A204.1 (cell line): ENCODE measurements around the gene PTK6.

Experiments used
- FAIRE-seq: peaks from 2 replicates; lab custom pipeline; 2012; peaks lifted over from hg19 to GRCh38; lab: Jason Lieb, UNC

PTK6 gene

GRCh38 chr20:63556873-63557478 is 19.8 kb upstream of the PTK6 start:
- no peak for FAIRE-seq

- no peak for FAIRE-seq
These were observed 18.6 kb upstream of the PTK6 start for GRCh38 chr20:63555661-63556381.

- FAIRE-seq: no peak
These were observed 17.4 kb upstream of the PTK6 start for GRCh38 chr20:63554361-63555278.

GRCh38 chr20:63553933-63554290 is 16.7 kb upstream of the PTK6 start, which contains the start of gene FNDC11:
Gene FNDC11, plus strand, starts transcription at chr20:63554159. Its CDS starts 1,505 bp downstream, at chr20:63555664.
- FAIRE-seq: no peak

- no peak for FAIRE-seq
These were observed 16.2 kb upstream of the PTK6 start for GRCh38 chr20:63553251-63553932.

- FAIRE-seq: no peak
These were observed 15.5 kb upstream of the PTK6 start for GRCh38 chr20:63552481-63553249.

GRCh38 chr20:63551068-63551467 is 13.9 kb upstream of the PTK6 start:
- FAIRE-seq: no peak

GRCh38 chr20:63549679-63550282 is 12.6 kb upstream of the PTK6 start:
- no peak for FAIRE-seq

- FAIRE-seq: no peak
These were observed 11.8 kb upstream of the PTK6 start for GRCh38 chr20:63549019-63549418.

- FAIRE-seq: no peak
These were observed 11.4 kb upstream of the PTK6 start for GRCh38 chr20:63548542-63548941.

GRCh38 chr20:63547725-63548480 is 10.7 kb upstream of the PTK6 start, which contains the start of gene SRMS:
Gene SRMS, minus strand, starts transcription at chr20:63547749. Its CDS starts 286 bp downstream, at chr20:63547463.
- FAIRE-seq: no peak

GRCh38 chr20:63546956-63547724 is 10.0 kb upstream of the PTK6 start:
- FAIRE-seq: no peak

GRCh38 chr20:63546256-63546955 is 9.2 kb upstream of the PTK6 start:
- no peak for FAIRE-seq

- no peak for FAIRE-seq
These were observed 8.6 kb upstream of the PTK6 start for GRCh38 chr20:63545814-63546213.

- no peak for FAIRE-seq
These were observed 7.9 kb upstream of the PTK6 start for GRCh38 chr20:63544958-63545516.

GRCh38 chr20:63544241-63544957 is 7.2 kb upstream of the PTK6 start:
- FAIRE-seq: no peak

- FAIRE-seq: no peak
These were observed 6.6 kb upstream of the PTK6 start for GRCh38 chr20:63543733-63544132.

GRCh38 chr20:63543131-63543530 is 6.0 kb upstream of the PTK6 start:
- no peak for FAIRE-seq
